Spleen (tissue), 7 donors: Measurements from ENCODE around the gene ZNF469.

Experiments used
- POLR2A ChIP-seq, 3 donors: fragments of 450-650 bp; IDR thresholded peaks; one replicate each; pipeline ENCODE4 v1.5.1; 2017; ENCODE audit warnings: antibody characterized with exemption in 3 of 3, mild to moderate bottlenecking in 1 of 3
- POLR2AphosphoS5 ChIP-seq, 3 donors: sonication (generic); formaldehyde crosslinking; IDR thresholded peaks; one replicate each; pipeline ENCODE4 v1.5.1; 2017; ENCODE audit warnings: antibody characterized with exemption in 3 of 3
- TF ChIP-seq, protein P1 (sequence below), 11 experiments: fragments of 200-600 bp in 7 of 11; fragments of 450-650 bp in 4 of 11; sonication (generic) in 4 of 11; IDR thresholded peaks in 8 of 11; conservative IDR thresholded peaks in 3 of 11; 1 replicate in 7 of 11; 2 replicates in 4 of 11; pipeline versions ENCODE4 v1.4.0 to v1.8.0; 2016 to 2021; ENCODE audit warnings: antibody characterized with exemption in 11 of 11, inconsistent platforms in 4 of 11, mild to moderate bottlenecking in 1 of 11
- donor health status: DM: no; HTN: no; CAD: no; lungs with moderate emphysema.
- donor health status: DM: no; HTN: no; CAD: no.
- donor health status: DM: no; HTN: no; CAD: no.

GRCh38 chr16:88345721-88346560 lies 36.8 kb upstream of the ZNF469 start:
- TF ChIP-seq, protein P1, sequence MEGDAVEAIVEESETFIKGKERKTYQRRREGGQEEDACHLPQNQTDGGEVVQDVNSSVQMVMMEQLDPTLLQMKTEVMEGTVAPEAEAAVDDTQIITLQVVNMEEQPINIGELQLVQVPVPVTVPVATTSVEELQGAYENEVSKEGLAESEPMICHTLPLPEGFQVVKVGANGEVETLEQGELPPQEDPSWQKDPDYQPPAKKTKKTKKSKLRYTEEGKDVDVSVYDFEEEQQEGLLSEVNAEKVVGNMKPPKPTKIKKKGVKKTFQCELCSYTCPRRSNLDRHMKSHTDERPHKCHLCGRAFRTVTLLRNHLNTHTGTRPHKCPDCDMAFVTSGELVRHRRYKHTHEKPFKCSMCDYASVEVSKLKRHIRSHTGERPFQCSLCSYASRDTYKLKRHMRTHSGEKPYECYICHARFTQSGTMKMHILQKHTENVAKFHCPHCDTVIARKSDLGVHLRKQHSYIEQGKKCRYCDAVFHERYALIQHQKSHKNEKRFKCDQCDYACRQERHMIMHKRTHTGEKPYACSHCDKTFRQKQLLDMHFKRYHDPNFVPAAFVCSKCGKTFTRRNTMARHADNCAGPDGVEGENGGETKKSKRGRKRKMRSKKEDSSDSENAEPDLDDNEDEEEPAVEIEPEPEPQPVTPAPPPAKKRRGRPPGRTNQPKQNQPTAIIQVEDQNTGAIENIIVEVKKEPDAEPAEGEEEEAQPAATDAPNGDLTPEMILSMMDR (IDR thresholded peaks at IDR 0.05 in 8 of 11, conservative IDR thresholded peaks at IDR 0.05 in 3 of 11): no peak
- TF ChIP-seq POLR2A (IDR thresholded peaks at IDR 0.05) (no peak), POLR2AphosphoS5 (IDR thresholded peaks at IDR 0.05) (no peak)
